Trophoblast cell (in vitro differentiated cells and primary cell): ENCODE data around the gene GRIK4.

Source experiments
- DNase-seq, 2 donors: peaks; one replicate each; pipeline ENCODE4 v3.0.0-alpha.2; 2016
- H2AFZ ChIP-seq: 2 replicates; pipeline ENCODE4 v1.6.1; 2013; ENCODE audit warnings: low read length, moderate library complexity, mild to moderate bottlenecking; ENCODE audit not compliant: insufficient read depth, poor library complexity
- H2AK5ac ChIP-seq: 2 replicates; pipeline ENCODE4 v1.6.1; 2013; ENCODE audit warnings: mild to moderate bottlenecking, low read length
- H2BK120ac ChIP-seq: 2 replicates; pipeline ENCODE4 v1.6.1; 2013; ENCODE audit warnings: low read length, mild to moderate bottlenecking, moderate library complexity; ENCODE audit not compliant: insufficient read depth, poor library complexity
- H2BK12ac ChIP-seq: 2 replicates; pipeline ENCODE4 v1.6.1; 2013; ENCODE audit warnings: mild to moderate bottlenecking, low read length, moderate library complexity
- H2BK5ac ChIP-seq: 2 replicates; pipeline ENCODE4 v1.6.1; 2013; ENCODE audit warnings: low read length, low read depth, moderate library complexity, mild to moderate bottlenecking; ENCODE audit not compliant: poor library complexity
- H3K14ac ChIP-seq: 2 replicates; pipeline ENCODE4 v1.6.1; 2013; ENCODE audit warnings: mild to moderate bottlenecking, low read length
- H3K18ac ChIP-seq: 2 replicates; pipeline ENCODE4 v1.6.1; 2013; ENCODE audit warnings: mild to moderate bottlenecking, low read length
- H3K23ac ChIP-seq: 2 replicates; pipeline ENCODE4 v1.6.1; 2013; ENCODE audit warnings: low read length
- H3K27ac ChIP-seq: 2 replicates; pipeline ENCODE4 v1.5.1; 2013; ENCODE audit warnings: low read depth, mild to moderate bottlenecking, inconsistent platforms, low read length, moderate library complexity
- H3K27me3 ChIP-seq: 2 replicates; pipeline ENCODE4 v1.6.1; 2013; ENCODE audit warnings: inconsistent platforms, mild to moderate bottlenecking, low read length, moderate library complexity; ENCODE audit not compliant: insufficient read depth
- H3K36me3 ChIP-seq, 2 experiments: 1 replicate in 1 of 2; 2 replicates in 1 of 2; pipeline ENCODE4 v1.6.1; 2013; ENCODE audit warnings: low read length in 2 of 2, mild to moderate bottlenecking in 2 of 2, moderate library complexity in 1 of 2; ENCODE audit not compliant: insufficient read depth in 2 of 2, control insufficient read depth in 1 of 2
- H3K4ac ChIP-seq: 2 replicates; pipeline ENCODE4 v1.6.1; 2013; ENCODE audit warnings: low read depth, mild to moderate bottlenecking, low read length, moderate library complexity
- H3K4me1 ChIP-seq, 2 experiments: 1 replicate in 1 of 2; 2 replicates in 1 of 2; pipeline ENCODE4 v1.6.1; 2013; ENCODE audit warnings: low read length in 2 of 2, mild to moderate bottlenecking in 2 of 2, moderate library complexity in 1 of 2; ENCODE audit not compliant: insufficient read depth in 2 of 2, control insufficient read depth in 1 of 2
- H3K4me2 ChIP-seq: 2 replicates; pipeline ENCODE4 v1.6.1; 2013; ENCODE audit warnings: inconsistent platforms, mild to moderate bottlenecking, low read length, moderate library complexity
- H3K4me3 ChIP-seq: 2 replicates; pipeline ENCODE4 v1.5.1; 2013; ENCODE audit warnings: mild to moderate bottlenecking, low read depth, low read length, inconsistent platforms
- H3K79me1 ChIP-seq: one replicate; pipeline ENCODE4 v1.6.1; 2013; ENCODE audit warnings: low read length
- H3K79me2 ChIP-seq: 2 replicates; pipeline ENCODE4 v1.6.1; 2013; ENCODE audit warnings: low read length, mild to moderate bottlenecking; ENCODE audit not compliant: control insufficient read depth, insufficient read depth, poor library complexity
- H3K9ac ChIP-seq: 2 replicates; pipeline ENCODE4 v1.6.1; 2013; ENCODE audit warnings: mild to moderate bottlenecking, low read length
- H3K9me3 ChIP-seq: 2 replicates; pipeline ENCODE4 v1.6.1; 2013; ENCODE audit warnings: low read depth, mild to moderate bottlenecking, control low read depth, inconsistent platforms, low read length; ENCODE audit not compliant: insufficient read depth
- H4K12ac ChIP-seq: 2 replicates; pipeline ENCODE4 v1.6.1; 2013; ENCODE audit warnings: low read depth, mild to moderate bottlenecking, low read length, moderate library complexity
- H4K8ac ChIP-seq: 2 replicates; pipeline ENCODE4 v1.6.1; 2013; ENCODE audit warnings: low read depth, mild to moderate bottlenecking, low read length, moderate library complexity
- H4K91ac ChIP-seq: one replicate; pipeline ENCODE4 v1.6.1; 2013; ENCODE audit warnings: low read depth, mild to moderate bottlenecking, low read length, moderate library complexity
- WGBS: extraction: QIAGEN DNeasy Blood & Tissue Kit; methylation state at CpG from one replicate; pipeline ENCODE4 v1.1.7; 2013; ENCODE audit warnings: missing lambda C conversion rate; ENCODE audit not compliant: insufficient read length, insufficient coverage; ENCODE audit errors: extremely low coverage; 5-methylcytosine and 5-hydroxymethylcytosine counted together

Gene GRIK4

GRCh38 chr11:120936356-120936755 is 424.8 kb downstream of the GRIK4 start:
- no peaks in the 10 kb centered on the region for H3K79me2 ChIP-seq
- no peak overlapping the region for H3K27ac ChIP-seq
- H3K4me2 ChIP-seq: no peak overlapping the region
- H3K36me3 ChIP-seq: no peaks in the 10 kb centered on the region
- no CpG with 5 or more reads among the region's 3 CpGs for WGBS
- no peak overlapping the region for H4K12ac ChIP-seq
- H2AK5ac ChIP-seq: no peak overlapping the region
- no peak overlapping the region for H2BK12ac ChIP-seq
- H3K9me3 ChIP-seq: peaks cover 2% of the 10 kb centered on the region
- H3K79me1 ChIP-seq: no peaks in the 10 kb centered on the region
- H3K4me3 ChIP-seq: no peak overlapping the region
- H2BK120ac ChIP-seq: no peak overlapping the region
- no peak overlapping the region for H2BK5ac ChIP-seq
- H2AFZ ChIP-seq: no peak overlapping the region
- no peak overlapping the region for H3K23ac ChIP-seq
- H3K4ac ChIP-seq: no peak overlapping the region
- no peaks in the 10 kb centered on the region for H3K27me3 ChIP-seq
- no peak overlapping the region for H3K14ac ChIP-seq
- H4K8ac ChIP-seq: no peak overlapping the region
- H4K91ac ChIP-seq: no peak overlapping the region
- H3K18ac ChIP-seq: no peak overlapping the region
- DNase-seq: no peak
- no peak overlapping the region for H3K9ac ChIP-seq
- H3K4me1 ChIP-seq: no peaks in the 10 kb centered on the region

GRCh38 chr11:120937501-120937900 is 426.0 kb downstream of the GRIK4 start:
- H3K79me1 ChIP-seq: no peaks in the 10 kb centered on the region
- H2BK12ac ChIP-seq: no peak overlapping the region
- H3K79me2 ChIP-seq: no peaks in the 10 kb centered on the region
- no peak overlapping the region for H3K4me3 ChIP-seq
- H3K4me1 ChIP-seq: no peaks in the 10 kb centered on the region
- H3K9me3 ChIP-seq: no peaks in the 10 kb centered on the region
- no peak overlapping the region for H2BK5ac ChIP-seq
- no peak overlapping the region for H3K4me2 ChIP-seq
- H3K14ac ChIP-seq: no peak overlapping the region
- no CpG with 5 or more reads among the region's 5 CpGs for WGBS
- no peak overlapping the region for H3K9ac ChIP-seq
- H2AFZ ChIP-seq: no peak overlapping the region
- no peaks in the 10 kb centered on the region for H3K27me3 ChIP-seq
- H3K18ac ChIP-seq: no peak overlapping the region
- H3K36me3 ChIP-seq: no peaks in the 10 kb centered on the region
- no peak overlapping the region for H3K27ac ChIP-seq
- no peak for DNase-seq
- H4K8ac ChIP-seq: no peak overlapping the region
- no peak overlapping the region for H2AK5ac ChIP-seq
- H4K12ac ChIP-seq: no peak overlapping the region
- no peak overlapping the region for H3K4ac ChIP-seq
- H3K23ac ChIP-seq: no peak overlapping the region
- H2BK120ac ChIP-seq: no peak overlapping the region
- no peak overlapping the region for H4K91ac ChIP-seq

- Histone ChIP-seq H3K9ac (no peak overlapping the region), H3K14ac (no peak overlapping the region), H3K4me2 (no peak overlapping the region), H4K91ac (no peak overlapping the region), H3K18ac (no peak overlapping the region), H2AFZ (no peak overlapping the region), H3K36me3 (no peaks in the 10 kb centered on the region), H3K27ac (no peak overlapping the region), H3K9me3 (no peaks in the 10 kb centered on the region), H3K4me3 (no peak overlapping the region), H3K23ac (no peak overlapping the region), H2BK12ac (no peak overlapping the region), H2AK5ac (no peak overlapping the region), H3K79me1 (no peaks in the 10 kb centered on the region), H3K27me3 (no peaks in the 10 kb centered on the region), H3K4ac (no peak overlapping the region), H2BK120ac (no peak overlapping the region), H3K79me2 (no peaks in the 10 kb centered on the region), H4K8ac (no peak overlapping the region), H3K4me1 (no peaks in the 10 kb centered on the region), H4K12ac (no peak overlapping the region), H2BK5ac (no peak overlapping the region)
- no peak for DNase-seq
- WGBS: no CpG with 5 or more reads among the region's 4 CpGs
Measured at GRCh38 chr11:120938260-120938659, 426.7 kb downstream of the GRIK4 start.

- Histone ChIP-seq H3K9me3 (peaks cover 2% of the 10 kb centered on the region), H3K79me1 (no peaks in the 10 kb centered on the region), H3K36me3 (no peaks in the 10 kb centered on the region), H3K27ac (no peak overlapping the region), H3K27me3 (no peaks in the 10 kb centered on the region), H3K14ac (no peak overlapping the region), H3K4me1 (no peaks in the 10 kb centered on the region), H2BK5ac (no peak overlapping the region), H4K91ac (no peak overlapping the region), H3K4me2 (no peak overlapping the region), H3K4me3 (no peak overlapping the region), H3K18ac (no peak overlapping the region), H2AK5ac (no peak overlapping the region), H3K4ac (no peak overlapping the region), H4K8ac (no peak overlapping the region), H4K12ac (no peak overlapping the region), H2BK12ac (no peak overlapping the region), H3K23ac (no peak overlapping the region), H2AFZ (no peak overlapping the region), H3K9ac (no peak overlapping the region), H3K79me2 (no peaks in the 10 kb centered on the region), H2BK120ac (no peak overlapping the region)
- WGBS: no CpG with 5 or more reads among the region's 10 CpGs
- no peak for DNase-seq
Measured at GRCh38 chr11:120940160-120940848, 428.8 kb downstream of the GRIK4 start.
